ENCODE data around the gene FAM107B.

FAM107B gene

GRCh38 chr10:14553448-14553847, 221.2 kb downstream of the FAM107B start:
- H3K4me3 ChIP-seq (ENCODE audit: low read depth, low read length), result no peak overlapping the region
- TF ChIP-seq, protein P1, sequence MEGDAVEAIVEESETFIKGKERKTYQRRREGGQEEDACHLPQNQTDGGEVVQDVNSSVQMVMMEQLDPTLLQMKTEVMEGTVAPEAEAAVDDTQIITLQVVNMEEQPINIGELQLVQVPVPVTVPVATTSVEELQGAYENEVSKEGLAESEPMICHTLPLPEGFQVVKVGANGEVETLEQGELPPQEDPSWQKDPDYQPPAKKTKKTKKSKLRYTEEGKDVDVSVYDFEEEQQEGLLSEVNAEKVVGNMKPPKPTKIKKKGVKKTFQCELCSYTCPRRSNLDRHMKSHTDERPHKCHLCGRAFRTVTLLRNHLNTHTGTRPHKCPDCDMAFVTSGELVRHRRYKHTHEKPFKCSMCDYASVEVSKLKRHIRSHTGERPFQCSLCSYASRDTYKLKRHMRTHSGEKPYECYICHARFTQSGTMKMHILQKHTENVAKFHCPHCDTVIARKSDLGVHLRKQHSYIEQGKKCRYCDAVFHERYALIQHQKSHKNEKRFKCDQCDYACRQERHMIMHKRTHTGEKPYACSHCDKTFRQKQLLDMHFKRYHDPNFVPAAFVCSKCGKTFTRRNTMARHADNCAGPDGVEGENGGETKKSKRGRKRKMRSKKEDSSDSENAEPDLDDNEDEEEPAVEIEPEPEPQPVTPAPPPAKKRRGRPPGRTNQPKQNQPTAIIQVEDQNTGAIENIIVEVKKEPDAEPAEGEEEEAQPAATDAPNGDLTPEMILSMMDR (IDR thresholded peaks at IDR 0.05; ENCODE audit: control insufficient read depth, extremely low read depth, insufficient read depth), result no peak
- DNase-seq (ENCODE audit: low read depth), result no peak

GRCh38 chr10:14552015-14552414, 222.7 kb downstream of the FAM107B start:
- H3K4me3 ChIP-seq (ENCODE audit: low read depth, low read length), result no peak overlapping the region
- TF ChIP-seq, protein P1 (IDR thresholded peaks at IDR 0.05; ENCODE audit: control insufficient read depth, extremely low read depth, insufficient read depth), result no peak
- no peak for DNase-seq (ENCODE audit: low read depth)

GRCh38 chr10:14550471-14550981, 224.2 kb downstream of the FAM107B start:
- TF ChIP-seq, protein P1 (IDR thresholded peaks at IDR 0.05; ENCODE audit: control insufficient read depth, extremely low read depth, insufficient read depth), result no peak
- no peak for DNase-seq (ENCODE audit: low read depth)
- no peak overlapping the region for H3K4me3 ChIP-seq (ENCODE audit: low read depth, low read length)

GRCh38 chr10:14549496-14549895, 225.2 kb downstream of the FAM107B start:
- H3K4me3 ChIP-seq (ENCODE audit: low read depth, low read length), result no peak overlapping the region
- TF ChIP-seq, protein P1 (IDR thresholded peaks at IDR 0.05; ENCODE audit: control insufficient read depth, extremely low read depth, insufficient read depth), result no peak
- DNase-seq (ENCODE audit: low read depth), result no peak

- TF ChIP-seq, protein P1 (IDR thresholded peaks at IDR 0.05; ENCODE audit: control insufficient read depth, extremely low read depth, insufficient read depth), result no peak
- no peak for DNase-seq (ENCODE audit: low read depth)
- no peak overlapping the region for H3K4me3 ChIP-seq (ENCODE audit: low read depth, low read length)
These were observed 225.7 kb downstream of the FAM107B start for GRCh38 chr10:14548970-14549369.

GRCh38 chr10:14548474-14548873, 226.2 kb downstream of the FAM107B start:
- DNase-seq (ENCODE audit: low read depth), result no peak
- H3K4me3 ChIP-seq (ENCODE audit: low read depth, low read length), result no peak overlapping the region
- TF ChIP-seq, protein P1 (IDR thresholded peaks at IDR 0.05; ENCODE audit: control insufficient read depth, extremely low read depth, insufficient read depth), result no peak

DNA sequence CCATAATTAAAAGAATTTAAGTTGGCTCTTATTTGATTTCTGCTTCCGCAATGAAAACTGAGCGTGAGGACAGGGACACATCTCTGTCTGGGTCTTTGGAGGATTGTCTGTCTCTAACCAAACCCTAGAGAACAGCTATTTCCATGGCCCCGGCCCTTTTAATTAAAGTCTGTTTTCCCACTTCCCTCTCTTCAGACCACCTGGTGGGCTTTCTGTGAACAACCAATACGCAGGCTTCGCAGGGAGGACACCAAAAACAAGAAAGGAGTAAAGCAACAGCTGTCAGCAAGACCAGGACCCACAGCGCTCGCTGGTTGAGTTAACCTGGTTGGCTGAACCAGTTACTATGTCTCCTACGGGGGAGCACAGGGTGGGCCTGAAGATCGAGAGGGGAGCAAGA, 226.9 kb downstream of the FAM107B start:
- H3K4me3 ChIP-seq (ENCODE audit: low read depth, low read length), result no peak overlapping the region
- no peak for DNase-seq (ENCODE audit: low read depth)
- TF ChIP-seq, protein P1 (IDR thresholded peaks at IDR 0.05; ENCODE audit: control insufficient read depth, extremely low read depth, insufficient read depth), result no peak

All from LNCaP clone FGC (cell line).